ENCODE data around the gene QPCTL. TPM values are rescaled to one million over a fixed set of nuclear protein-coding genes. Genes with fewer than 3 reads are reported as not detected.

The QPCTL gene
- total and polyA plus RNA-seq, 2 of the 13 experiments (the other 11 are each of a cell fraction or from before 2014, with no cell fraction given) = 16.0 to 19.1 TPM

- POLR2A ChIA-PET = no interaction called here
These were observed 47.3 kb upstream of the QPCTL start for GRCh38 chr19:45645068-45645630.

GRCh38 chr19:45645631-45646344, 46.7 kb upstream of the QPCTL start:
- DNase-seq (ENCODE audit: low spot score) (peak; percentile 63), ATAC-seq (peak; percentile 21), FAIRE-seq (no peak)
- no peaks in the 10 kb centered on the region for H3K36me3 ChIP-seq (replicated peaks in 1 of 2; ENCODE audit: control insufficient read depth in 1 of 2, insufficient read depth in 2 of 2, low read length in 2 of 2)
- no peaks in the 10 kb centered on the region for H4K20me1 ChIP-seq (ENCODE audit: insufficient read depth, low read length)
- H3K79me2 ChIP-seq (ENCODE audit: insufficient read depth, low read length) = no peaks in the 10 kb centered on the region
- H3K9ac ChIP-seq (ENCODE audit: insufficient read depth, low read depth, low read length) = no peak overlapping the region
- H3K4me1 ChIP-seq (ENCODE audit: insufficient read depth, low read length) = peaks cover 45% of the 10 kb centered on the region
- CTCF ChIA-PET (ENCODE audit: low intra/inter-chr PET ratio, low total read pairs) = no interaction called here
- no peak overlapping the region for H2AFZ ChIP-seq (ENCODE audit: low read length)
- POLR2A ChIA-PET = interaction anchor here (0.6 kb wide), 1 partner anchor 31 kb away, joined by 5 read pairs; no protein-coding TSS in a partner anchor
- H3K9me3 ChIP-seq (ENCODE audit: low read length) = no peaks in the 10 kb centered on the region
- intact Hi-C loops (cut with micrococcal nuclease; ENCODE audit: unreplicated experiment) (loop anchor here (1.0 kb wide), 1 partner anchor 55 kb away; no protein-coding TSS in a partner anchor), in situ Hi-C loops (cut with HindIII; ENCODE audit: extremely low pct_ligation_motif_present, low pct_unique_long_range_greater_than_20kb) (no loop called here)
- peaks cover 0 to 10% of the 10 kb centered on the region in 2 experiments; a peak in 2 of 5 replicates for H3K27me3 ChIP-seq (ENCODE audit: control insufficient read depth in 1 of 2, insufficient read depth in 2 of 2, low read length in 2 of 2)
- peak overlapping the region; percentile 56 for H3K4me2 ChIP-seq (ENCODE audit: low read depth, low read length)
- no peak overlapping the region for H3K4me3 ChIP-seq (replicated peaks in 1 of 3; ENCODE audit: insufficient read depth in 1 of 3, low read depth in 2 of 3, low read length in 3 of 3)
- WGBS (ENCODE audit: low lambda C conversion rate) = 19% methylated on average over 25 of the region's 27 CpGs
- H3K27ac ChIP-seq (ENCODE audit: extremely low read length, insufficient read depth, low read length) = no peak overlapping the region
- no TSS peak for BruUV-seq (replicated peaks)
- TF ChIP-seq NFAT5 (CRISPR knock-in tag; IDR thresholded peaks at IDR 0.05) (no peak), CBFB (CRISPR knock-in tag; IDR thresholded peaks at IDR 0.05) (0 out of 2 replicates have a peak, but pooled peaks have one; percentile 33), GRHL1 (CRISPR knock-in tag; conservative IDR thresholded peaks at IDR 0.05) (no peak)

More at GRCh38 chr19:45645068-45645630, 47.3 kb upstream of the QPCTL start:
- 71% methylated on average over 20 of the region's 35 CpGs for WGBS (ENCODE audit: low lambda C conversion rate)
- ATAC-seq (no peak), FAIRE-seq (no peak), DNase-seq (ENCODE audit: low spot score) (no peak)
- H3K27ac ChIP-seq (ENCODE audit: extremely low read length, insufficient read depth, low read length) = no peak overlapping the region
- H2AFZ ChIP-seq (ENCODE audit: low read length) = no peak overlapping the region
- H3K36me3 ChIP-seq (replicated peaks in 1 of 2; ENCODE audit: control insufficient read depth in 1 of 2, insufficient read depth in 2 of 2, low read length in 2 of 2) = no peaks in the 10 kb centered on the region
- in situ Hi-C loops (cut with HindIII; ENCODE audit: extremely low pct_ligation_motif_present, low pct_unique_long_range_greater_than_20kb) (no loop called here), intact Hi-C loops (cut with micrococcal nuclease; ENCODE audit: unreplicated experiment) (no loop called here)
- H3K4me2 ChIP-seq (ENCODE audit: low read depth, low read length) = no peak overlapping the region
- no peaks in the 10 kb centered on the region for H3K79me2 ChIP-seq (ENCODE audit: insufficient read depth, low read length)
- TF ChIP-seq RFX1 (IDR thresholded peaks at IDR 0.05) = peak; percentile 53; the same call in 1 of the 2 replicates
- no peak for TF ChIP-seq ATF7 (IDR thresholded peaks at IDR 0.05)
- no peak for TF ChIP-seq ATF7 (CRISPR knock-in tag; IDR thresholded peaks at IDR 0.05)
- TF ChIP-seq HBP1 (CRISPR knock-in tag; IDR thresholded peaks at IDR 0.05; ENCODE audit: low read depth) = no peak
- no peak overlapping the region for H3K9ac ChIP-seq (ENCODE audit: insufficient read depth, low read depth, low read length)
- CTCF ChIA-PET (ENCODE audit: low intra/inter-chr PET ratio, low total read pairs) = no interaction called here
- H3K9me3 ChIP-seq (ENCODE audit: low read length) = no peaks in the 10 kb centered on the region
- no peak overlapping the region for H3K4me3 ChIP-seq (replicated peaks in 1 of 3; ENCODE audit: insufficient read depth in 1 of 3, low read depth in 2 of 3, low read length in 3 of 3)
- BruUV-seq (replicated peaks) = no TSS peak
- peaks cover 52% of the 10 kb centered on the region for H3K4me1 ChIP-seq (ENCODE audit: insufficient read depth, low read length)
- peaks cover 0 to 9% of the 10 kb centered on the region in 2 experiments; a peak in 2 of 5 replicates for H3K27me3 ChIP-seq (ENCODE audit: control insufficient read depth in 1 of 2, insufficient read depth in 2 of 2, low read length in 2 of 2)
- H4K20me1 ChIP-seq (ENCODE audit: insufficient read depth, low read length) = no peaks in the 10 kb centered on the region
